MM.1S (cell line): ENCODE data around the gene WASL.

ENCODE experiments used
- DNase-seq: peaks from one replicate; pipeline ENCODE4 v3.0.0-alpha.2; 2015
- H2AFZ ChIP-seq: fragments of 300-600 bp; sonication (generic); 2 replicates; pipeline ENCODE4 v1.6.0; 2016; ENCODE audit warnings: antibody characterized with exemption, low read length
- H3F3A ChIP-seq: fragments of 300-600 bp; sonication (generic); 2 replicates; pipeline ENCODE4 v1.6.1; 2016; ENCODE audit warnings: mild to moderate bottlenecking, antibody characterized with exemption, low read length, moderate library complexity, mixed read lengths; ENCODE audit not compliant: insufficient read depth
- H3K27ac ChIP-seq: fragments of 300-600 bp; sonication (generic); 2 replicates; pipeline ENCODE4 v1.5.1; 2016; ENCODE audit warnings: mild to moderate bottlenecking, low read length
- H3K27me3 ChIP-seq: fragments of 300-600 bp; sonication (generic); replicated peaks from 2 replicates; pipeline ENCODE4 v1.6.0; 2016; ENCODE audit warnings: low read length; ENCODE audit not compliant: insufficient read depth
- H3K36me3 ChIP-seq: fragments of 300-600 bp; sonication (generic); replicated peaks from 2 replicates; pipeline ENCODE4 v1.6.1; 2016; ENCODE audit warnings: mild to moderate bottlenecking, low read length, mixed read lengths; ENCODE audit not compliant: insufficient read depth
- H3K4me1 ChIP-seq: fragments of 300-600 bp; sonication (generic); 2 replicates; pipeline ENCODE4 v1.6.1; 2016; ENCODE audit warnings: low read length, mixed read lengths
- H3K4me2 ChIP-seq: fragments of 300-600 bp; sonication (generic); 2 replicates; pipeline ENCODE4 v1.6.0; 2016; ENCODE audit warnings: low read depth, low read length
- H3K4me3 ChIP-seq: fragments of 300-600 bp; sonication (generic); 2 replicates; pipeline ENCODE4 v1.5.1; 2016; ENCODE audit warnings: low read length, mixed read lengths
- H3K79me2 ChIP-seq: fragments of 300-600 bp; sonication (generic); 2 replicates; pipeline ENCODE4 v1.6.1; 2016; ENCODE audit warnings: mixed run types, low read length, mixed read lengths
- H3K9ac ChIP-seq: fragments of 300-600 bp; sonication (generic); 2 replicates; pipeline ENCODE4 v1.6.1; 2016; ENCODE audit warnings: low read length, mixed read lengths
- H3K9me2 ChIP-seq: fragments of 300-600 bp; sonication (generic); replicated peaks from 2 replicates; pipeline ENCODE4 v1.6.1; 2016; ENCODE audit warnings: mild to moderate bottlenecking, low read length, mixed read lengths; ENCODE audit not compliant: insufficient read depth
- H3K9me3 ChIP-seq: fragments of 300-600 bp; sonication (generic); replicated peaks from 2 replicates; pipeline ENCODE4 v1.6.1; 2016; ENCODE audit warnings: mild to moderate bottlenecking, low read length, mixed read lengths; ENCODE audit not compliant: insufficient read depth
- H4K20me1 ChIP-seq: fragments of 300-600 bp; sonication (generic); 2 replicates; pipeline ENCODE4 v1.6.1; 2016; ENCODE audit warnings: mild to moderate bottlenecking, low read length, moderate library complexity, mixed read lengths; ENCODE audit not compliant: insufficient read depth
- EZH2 ChIP-seq: fragments of 300-600 bp; sonication (generic); optimal IDR thresholded peaks from 2 replicates; pipeline ENCODE3; 2017; ENCODE audit warnings: low read depth, mild to moderate bottlenecking, antibody characterized with exemption, low read length, mixed read lengths
- EZH2phosphoT487 ChIP-seq: fragments of 300-600 bp; sonication (generic); IDR thresholded peaks from 2 replicates; pipeline ENCODE4 v1.6.1; 2018; ENCODE audit warnings: antibody characterized with exemption, low read length
- TF ChIP-seq, protein P1 (sequence below): fragments of 300-600 bp; sonication (generic); IDR thresholded peaks from 2 replicates; pipeline ENCODE4 v1.5.1; 2016; ENCODE audit warnings: antibody characterized with exemption, low read length, mixed read lengths

WASL gene

DNA sequence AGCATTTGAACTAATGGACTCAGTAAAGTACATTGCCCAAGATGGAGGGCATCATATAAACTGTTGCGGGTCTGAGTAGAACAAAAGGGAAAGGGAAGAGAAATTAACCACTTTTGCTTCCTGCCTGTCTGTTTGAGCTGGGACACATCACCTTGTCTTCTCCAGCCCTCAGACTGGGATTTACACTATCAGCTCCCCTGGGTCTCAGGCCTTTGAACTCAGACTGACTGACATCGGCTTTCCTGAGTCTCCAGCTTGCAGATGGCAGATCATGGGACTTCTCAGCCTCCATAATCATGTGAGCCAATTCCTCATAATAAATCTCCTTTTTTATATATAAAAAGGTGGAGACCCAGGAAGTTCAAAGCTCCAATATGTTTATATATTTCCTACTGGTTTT lies 23.0 kb upstream of the WASL start:
- no peaks in the 10 kb centered on the region for H3K36me3 ChIP-seq
- H2AFZ ChIP-seq, result no peak overlapping the region
- no peaks in the 10 kb centered on the region for H3K9me3 ChIP-seq
- no peaks in the 10 kb centered on the region for H3K27me3 ChIP-seq
- no peaks in the 10 kb centered on the region for H3K9me2 ChIP-seq
- no peaks in the 10 kb centered on the region for H4K20me1 ChIP-seq
- no peak overlapping the region for H3K4me2 ChIP-seq
- H3K27ac ChIP-seq, result no peak overlapping the region
- DNase-seq, result no peak
- H3F3A ChIP-seq, result no peaks in the 10 kb centered on the region
- no peak overlapping the region for H3K9ac ChIP-seq
- H3K79me2 ChIP-seq, result no peaks in the 10 kb centered on the region
- TF ChIP-seq, protein P1, sequence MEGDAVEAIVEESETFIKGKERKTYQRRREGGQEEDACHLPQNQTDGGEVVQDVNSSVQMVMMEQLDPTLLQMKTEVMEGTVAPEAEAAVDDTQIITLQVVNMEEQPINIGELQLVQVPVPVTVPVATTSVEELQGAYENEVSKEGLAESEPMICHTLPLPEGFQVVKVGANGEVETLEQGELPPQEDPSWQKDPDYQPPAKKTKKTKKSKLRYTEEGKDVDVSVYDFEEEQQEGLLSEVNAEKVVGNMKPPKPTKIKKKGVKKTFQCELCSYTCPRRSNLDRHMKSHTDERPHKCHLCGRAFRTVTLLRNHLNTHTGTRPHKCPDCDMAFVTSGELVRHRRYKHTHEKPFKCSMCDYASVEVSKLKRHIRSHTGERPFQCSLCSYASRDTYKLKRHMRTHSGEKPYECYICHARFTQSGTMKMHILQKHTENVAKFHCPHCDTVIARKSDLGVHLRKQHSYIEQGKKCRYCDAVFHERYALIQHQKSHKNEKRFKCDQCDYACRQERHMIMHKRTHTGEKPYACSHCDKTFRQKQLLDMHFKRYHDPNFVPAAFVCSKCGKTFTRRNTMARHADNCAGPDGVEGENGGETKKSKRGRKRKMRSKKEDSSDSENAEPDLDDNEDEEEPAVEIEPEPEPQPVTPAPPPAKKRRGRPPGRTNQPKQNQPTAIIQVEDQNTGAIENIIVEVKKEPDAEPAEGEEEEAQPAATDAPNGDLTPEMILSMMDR, result no peak
- no peak for TF ChIP-seq EZH2phosphoT487
- H3K4me1 ChIP-seq, result no peaks in the 10 kb centered on the region
- H3K4me3 ChIP-seq, result no peak overlapping the region

DNA sequence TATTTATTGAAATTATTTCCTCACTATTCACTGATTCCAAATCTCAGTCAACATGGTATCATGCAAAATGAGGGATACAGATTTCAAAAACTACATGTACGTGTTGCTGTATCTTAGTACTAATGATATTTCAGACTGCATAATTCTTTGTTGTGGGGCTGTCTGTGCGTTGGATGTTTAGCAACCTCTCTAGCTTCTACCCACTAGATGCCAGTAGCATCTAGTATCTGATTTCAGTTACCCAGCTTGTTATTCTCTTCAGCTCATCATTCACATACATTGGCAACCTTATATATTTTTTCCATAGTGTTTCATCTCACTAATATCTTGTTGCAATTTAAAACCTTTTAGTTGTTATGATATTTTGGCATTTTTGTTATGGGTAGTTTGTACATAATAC lies 22.5 kb upstream of the WASL start:
- H3K27me3 ChIP-seq, result no peaks in the 10 kb centered on the region
- TF ChIP-seq, protein P1, result no peak
- TF ChIP-seq EZH2 (no peak), EZH2phosphoT487 (no peak)
- H3K9me3 ChIP-seq, result no peaks in the 10 kb centered on the region
- no peak for DNase-seq
- no peak overlapping the region for H2AFZ ChIP-seq
- no peaks in the 10 kb centered on the region for H3K79me2 ChIP-seq
- H3K9me2 ChIP-seq, result no peaks in the 10 kb centered on the region
- H3K4me2 ChIP-seq, result no peak overlapping the region
- no peaks in the 10 kb centered on the region for H3F3A ChIP-seq
- H3K9ac ChIP-seq, result no peak overlapping the region
- no peak overlapping the region for H3K4me3 ChIP-seq
- no peaks in the 10 kb centered on the region for H4K20me1 ChIP-seq
- no peaks in the 10 kb centered on the region for H3K4me1 ChIP-seq
- no peaks in the 10 kb centered on the region for H3K36me3 ChIP-seq
- no peak overlapping the region for H3K27ac ChIP-seq

DNA sequence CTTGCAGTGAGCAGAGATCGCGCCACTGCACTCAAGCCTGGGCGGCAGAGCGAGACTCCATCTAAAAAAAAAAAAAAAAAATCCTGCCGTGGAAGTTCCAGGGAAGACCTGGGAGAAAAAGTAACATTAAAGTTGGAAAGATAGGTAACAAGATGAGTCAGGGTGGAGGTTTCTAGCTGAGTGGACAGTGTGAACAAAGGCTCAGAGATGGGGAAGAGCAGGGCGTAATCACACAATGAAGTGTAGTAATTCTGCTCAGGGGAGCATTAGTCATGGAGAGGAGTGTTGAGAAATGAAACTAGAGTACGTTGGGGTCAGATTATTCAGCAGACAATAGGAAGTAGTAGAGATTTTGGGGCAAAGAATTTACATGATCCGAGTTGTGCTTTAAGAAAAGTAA lies 21.6 kb upstream of the WASL start:
- Histone ChIP-seq H3K27ac (no peak overlapping the region), H3K9ac (no peak overlapping the region), H2AFZ (no peak overlapping the region), H3K9me3 (no peaks in the 10 kb centered on the region), H3K9me2 (no peaks in the 10 kb centered on the region), H3K27me3 (no peaks in the 10 kb centered on the region), H3K4me1 (no peaks in the 10 kb centered on the region), H3K4me2 (peak overlapping the region; percentile 25; the same call in 1 of the 2 replicates), H3F3A (no peaks in the 10 kb centered on the region), H3K79me2 (no peaks in the 10 kb centered on the region), H3K36me3 (no peaks in the 10 kb centered on the region), H3K4me3 (no peak overlapping the region), H4K20me1 (no peaks in the 10 kb centered on the region)
- TF ChIP-seq, protein P1, result no peak
- TF ChIP-seq EZH2phosphoT487 (no peak), EZH2 (no peak)
- no peak for DNase-seq

DNA sequence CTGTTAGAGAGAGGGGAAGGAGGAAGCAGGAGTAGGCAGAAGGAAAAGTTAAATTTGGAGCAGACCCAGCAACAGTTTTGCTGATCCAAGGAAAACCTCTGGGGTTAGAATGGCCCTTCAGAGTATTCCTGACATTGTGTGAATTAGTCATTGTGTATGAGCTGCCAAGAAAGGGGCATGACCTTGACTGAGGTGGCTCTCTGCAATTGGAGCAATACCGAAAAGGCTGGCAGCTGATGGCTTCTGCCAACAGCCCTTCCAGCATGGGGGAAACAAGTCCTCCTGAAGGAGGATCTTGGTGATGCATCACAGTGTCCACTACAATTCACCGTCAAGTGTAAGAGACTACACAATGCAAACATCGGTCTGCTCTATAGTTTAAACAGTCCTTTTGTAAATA lies 20.6 kb upstream of the WASL start:
- Histone ChIP-seq H2AFZ (no peak overlapping the region), H3K27me3 (no peaks in the 10 kb centered on the region), H3K4me1 (no peaks in the 10 kb centered on the region), H3K9me3 (no peaks in the 10 kb centered on the region), H3K9me2 (no peaks in the 10 kb centered on the region), H3F3A (no peaks in the 10 kb centered on the region), H3K9ac (no peak overlapping the region), H3K4me2 (no peak overlapping the region), H3K36me3 (no peaks in the 10 kb centered on the region), H3K27ac (no peak overlapping the region), H4K20me1 (no peaks in the 10 kb centered on the region), H3K79me2 (no peaks in the 10 kb centered on the region), H3K4me3 (no peak overlapping the region)
- TF ChIP-seq, protein P1, result no peak
- no peak for TF ChIP-seq EZH2
- TF ChIP-seq EZH2phosphoT487, result no peak
- DNase-seq, result no peak
